ENCODE measurements around the gene RRBP1.
"Not testable (repeated sequence)": the region's sequence is repeated elsewhere in the genome, so short reads cannot be mapped to it uniquely, and the experiment has no call there.

RRBP1 gene

GRCh38 chr20:17707951-17708350 is 25.9 kb upstream of the RRBP1 start:
- not testable (repeated sequence) for DNase-seq

GRCh38 chr20:17706632-17707031 is 24.6 kb upstream of the RRBP1 start:
- DNase-seq: no peak

GRCh38 chr20:17705916-17706315 is 23.9 kb upstream of the RRBP1 start:
- no peak for DNase-seq

- no peak for DNase-seq
These were observed 22.7 kb upstream of the RRBP1 start for GRCh38 chr20:17704589-17705317.

- no peak for DNase-seq
These were observed 19.8 kb upstream of the RRBP1 start for GRCh38 chr20:17701826-17702225.

GRCh38 chr20:17700637-17701036 is 18.6 kb upstream of the RRBP1 start:
- DNase-seq: no peak

GRCh38 chr20:17699931-17700351 is 17.9 kb upstream of the RRBP1 start, which contains the start of gene BANF2:
Gene BANF2 (plus strand): TSS chr20:17699966. CDS start chr20:17725026, 25,060 bp downstream.
- DNase-seq: no peak

GRCh38 chr20:17698384-17698783 is 16.3 kb upstream of the RRBP1 start:
- no peak for DNase-seq

- no peak for DNase-seq
These were observed 15.1 kb upstream of the RRBP1 start for GRCh38 chr20:17697171-17697570.

- no peak for DNase-seq
These were observed 14.2 kb upstream of the RRBP1 start for GRCh38 chr20:17696287-17696686.

- DNase-seq: no peak
These were observed 12.7 kb upstream of the RRBP1 start for GRCh38 chr20:17694767-17695166.

GRCh38 chr20:17693444-17694001 is 11.5 kb upstream of the RRBP1 start:
- no peak for DNase-seq

GRCh38 chr20:17691758-17692157 is 9.7 kb upstream of the RRBP1 start:
- DNase-seq: no peak

GRCh38 chr20:17690144-17690543 is 8.1 kb upstream of the RRBP1 start:
- DNase-seq: no peak

- no peak for DNase-seq
These were observed 6.9 kb upstream of the RRBP1 start for GRCh38 chr20:17688965-17689364.

GRCh38 chr20:17687800-17688199 is 5.8 kb upstream of the RRBP1 start:
- no peak for DNase-seq

GRCh38 chr20:17685168-17685567 is 3.1 kb upstream of the RRBP1 start:
- DNase-seq: no peak

GRCh38 chr20:17684077-17684888 is 2.2 kb upstream of the RRBP1 start:
- no peak for DNase-seq

GRCh38 chr20:17683218-17684076 is 1.4 kb upstream of the RRBP1 start:
- no peak for DNase-seq

- DNase-seq: no peak
These were observed 802 bp upstream of the RRBP1 start for GRCh38 chr20:17682889-17683198.

GRCh38 chr20:17681726-17682102 is 328 bp downstream of the RRBP1 start:
- DNase-seq: no peak

- DNase-seq: peak; percentile 86
These were observed 961 bp downstream of the RRBP1 start for GRCh38 chr20:17680836-17681725.
